MV-4-11 (cell line): ENCODE measurements around the gene ADGRF1.
"Not testable (repeated sequence)": the region's sequence is repeated elsewhere in the genome, so short reads cannot be mapped to it uniquely, and the experiment has no call there.

Experiments used
- DNase-seq: peaks from one replicate; lab custom pipeline; 2025; lab: John Stamatoyannopoulos, UW

Gene ADGRF1

DNA sequence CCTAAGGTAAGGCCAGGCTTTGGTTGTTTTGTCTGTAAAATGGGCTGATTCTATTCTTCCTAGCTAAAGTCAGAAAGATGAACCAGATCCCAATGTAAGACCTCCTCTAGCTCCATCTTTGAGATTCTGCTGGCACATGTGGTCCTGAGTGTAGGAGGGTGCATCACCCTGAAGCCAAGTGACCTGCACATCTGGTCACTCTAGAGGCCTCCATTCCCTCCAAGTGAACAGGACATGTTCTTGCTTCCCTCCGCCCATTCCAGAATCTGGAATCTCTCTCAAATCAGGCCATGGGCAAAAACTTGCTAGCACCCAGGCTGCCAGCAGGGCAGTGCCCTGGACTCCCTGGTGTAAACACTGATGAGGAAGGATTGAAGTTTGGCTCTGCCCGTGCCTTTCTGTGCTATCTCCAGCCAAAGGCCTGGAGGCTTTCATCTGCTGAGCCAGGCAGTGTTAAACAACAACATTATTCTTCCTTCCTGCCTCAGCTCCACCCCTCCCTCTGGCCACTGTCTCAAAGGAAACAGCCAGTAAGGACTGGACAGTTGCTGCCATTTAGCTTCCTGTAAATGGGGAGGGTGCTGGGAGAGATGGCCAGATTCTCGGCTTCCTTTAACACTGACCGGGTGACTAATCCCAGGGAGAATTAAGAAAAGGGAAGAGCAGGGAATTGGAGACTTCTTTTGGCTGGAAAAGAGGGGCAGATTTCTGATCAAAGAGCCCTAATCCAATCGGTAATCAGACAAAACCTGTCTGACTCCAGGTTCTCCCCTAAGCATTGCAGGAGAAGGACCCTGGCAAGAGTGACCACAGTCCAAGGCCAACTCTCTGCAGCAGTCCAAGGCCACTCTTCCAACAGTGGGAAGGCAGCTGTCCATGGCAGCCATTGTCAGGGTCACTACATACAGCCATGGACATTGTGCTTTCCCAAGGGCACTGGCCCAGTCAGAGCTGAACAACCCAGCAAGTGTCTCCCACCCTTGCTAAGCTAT lies 19.5 kb upstream of the ADGRF1 start:
- no peak for DNase-seq

DNA sequence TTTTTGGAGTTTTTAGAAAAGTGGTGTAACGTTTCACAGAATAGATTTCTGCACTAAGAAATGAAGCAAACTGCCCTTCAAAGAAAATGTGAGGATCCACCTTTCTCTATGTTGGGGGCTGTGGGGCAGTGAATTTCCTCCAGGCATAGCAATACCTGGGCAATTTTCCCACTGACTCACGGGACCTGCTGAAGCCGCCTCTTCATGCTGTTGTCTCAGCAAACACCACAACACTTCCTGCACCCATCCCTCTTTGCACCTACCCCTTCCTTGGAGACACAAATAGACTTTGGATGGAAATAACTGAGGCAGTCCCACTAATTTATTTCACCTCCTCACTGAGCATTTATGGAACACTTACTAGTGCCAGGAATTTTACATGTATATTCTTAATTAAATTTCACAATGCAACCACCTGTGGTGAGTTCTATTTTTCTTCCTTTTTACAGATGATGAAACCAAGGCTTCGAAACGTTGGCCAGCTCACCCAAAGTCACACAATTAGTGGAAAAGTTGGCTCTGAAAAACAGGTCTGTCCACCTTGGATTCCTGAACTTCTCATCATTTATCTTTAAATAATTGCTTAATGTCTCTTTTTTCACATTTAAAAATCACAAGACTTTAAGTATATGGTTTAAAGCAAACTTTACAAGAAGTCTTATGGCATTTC lies 17.2 kb upstream of the ADGRF1 start:
- no peak for DNase-seq

DNA sequence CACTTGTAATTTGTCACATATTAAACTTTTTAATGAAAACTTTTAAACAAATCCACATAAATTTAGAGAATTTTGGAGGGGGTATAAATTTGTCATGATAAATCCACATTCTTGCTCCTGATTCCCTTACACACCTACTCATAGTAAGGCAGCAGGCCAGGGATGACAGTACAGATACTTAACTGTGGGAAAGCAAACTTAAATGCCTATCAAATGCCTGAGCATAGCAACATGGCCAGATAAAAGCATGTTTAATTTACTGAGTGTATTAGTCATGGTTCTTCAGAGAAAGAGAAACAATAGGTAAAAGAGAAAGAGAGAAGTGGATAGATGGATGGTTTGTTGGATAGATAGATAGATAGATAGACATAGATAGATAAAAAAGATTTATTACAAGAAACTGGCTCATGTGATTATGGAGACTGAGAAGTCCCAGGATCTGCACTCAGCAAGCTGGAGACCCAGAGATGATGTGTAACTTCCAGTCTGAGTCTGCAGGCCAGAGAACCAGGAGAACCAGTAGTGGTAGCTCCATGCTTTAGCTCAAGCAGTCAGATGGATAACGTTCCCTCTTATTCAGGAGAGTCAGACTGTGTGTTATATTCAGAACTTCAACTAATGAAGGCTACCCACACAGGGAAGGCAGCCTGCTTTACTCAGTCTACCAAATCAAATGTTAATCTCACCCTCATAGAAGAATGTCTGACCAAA lies 15.9 kb upstream of the ADGRF1 start:
- no peak for DNase-seq

DNA sequence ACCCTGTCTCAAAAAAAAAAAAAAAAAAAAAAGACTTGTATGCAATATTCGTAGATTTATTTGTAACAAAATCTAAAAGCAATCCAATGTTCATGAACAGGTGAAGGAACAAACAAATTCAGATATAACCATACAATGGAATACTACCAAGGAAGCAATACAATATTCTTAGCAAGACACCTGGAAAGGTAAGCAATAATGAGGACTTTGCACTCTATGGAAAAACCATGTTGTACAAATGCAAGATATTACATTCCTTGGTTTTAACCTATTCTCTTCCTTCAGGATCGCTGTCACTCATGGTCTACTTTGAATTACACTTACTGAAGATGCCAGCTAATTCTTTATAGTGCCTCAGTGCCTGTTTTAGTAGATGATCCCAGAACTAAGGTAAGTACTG lies 14.7 kb upstream of the ADGRF1 start:
- no peak for DNase-seq

DNA sequence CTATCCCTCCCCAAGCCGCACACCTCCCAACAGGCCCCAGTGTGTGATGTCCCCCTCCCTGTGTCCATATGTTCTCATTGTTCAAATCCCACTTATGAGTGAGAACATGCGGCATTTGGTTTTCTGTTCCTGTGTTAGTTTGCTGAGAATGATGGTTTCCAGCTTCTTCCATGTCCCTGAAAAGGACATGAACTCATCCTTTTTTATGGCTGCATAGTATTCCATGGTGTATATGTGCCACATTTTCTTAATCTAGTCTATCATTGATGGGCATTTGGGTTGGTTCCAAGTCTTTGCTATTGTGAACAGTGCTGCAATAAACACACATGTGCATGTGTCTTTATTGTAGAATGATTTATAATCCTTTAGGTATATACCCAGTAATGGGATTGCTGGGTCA lies 12.2 kb upstream of the ADGRF1 start:
- DNase-seq: not testable (repeated sequence)

DNA sequence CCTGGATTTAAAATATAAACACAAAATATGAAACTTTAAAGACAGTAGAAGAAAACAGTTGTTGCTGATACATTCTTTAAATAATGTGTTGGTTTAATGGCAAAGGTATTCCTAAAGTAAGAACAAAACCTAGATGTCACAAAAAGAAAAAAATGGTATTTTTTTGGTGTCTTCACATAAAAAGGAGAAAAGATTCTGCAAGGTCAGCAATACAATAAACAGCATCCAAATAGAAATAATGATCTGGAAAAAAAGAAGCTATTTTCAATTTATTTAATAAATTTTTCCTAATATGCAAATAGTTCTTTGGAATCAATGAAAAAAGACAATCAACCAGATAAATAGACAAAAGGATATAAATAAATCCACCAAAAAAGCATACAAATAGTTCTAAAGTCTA lies 6.5 kb upstream of the ADGRF1 start:
- DNase-seq: no peak

DNA sequence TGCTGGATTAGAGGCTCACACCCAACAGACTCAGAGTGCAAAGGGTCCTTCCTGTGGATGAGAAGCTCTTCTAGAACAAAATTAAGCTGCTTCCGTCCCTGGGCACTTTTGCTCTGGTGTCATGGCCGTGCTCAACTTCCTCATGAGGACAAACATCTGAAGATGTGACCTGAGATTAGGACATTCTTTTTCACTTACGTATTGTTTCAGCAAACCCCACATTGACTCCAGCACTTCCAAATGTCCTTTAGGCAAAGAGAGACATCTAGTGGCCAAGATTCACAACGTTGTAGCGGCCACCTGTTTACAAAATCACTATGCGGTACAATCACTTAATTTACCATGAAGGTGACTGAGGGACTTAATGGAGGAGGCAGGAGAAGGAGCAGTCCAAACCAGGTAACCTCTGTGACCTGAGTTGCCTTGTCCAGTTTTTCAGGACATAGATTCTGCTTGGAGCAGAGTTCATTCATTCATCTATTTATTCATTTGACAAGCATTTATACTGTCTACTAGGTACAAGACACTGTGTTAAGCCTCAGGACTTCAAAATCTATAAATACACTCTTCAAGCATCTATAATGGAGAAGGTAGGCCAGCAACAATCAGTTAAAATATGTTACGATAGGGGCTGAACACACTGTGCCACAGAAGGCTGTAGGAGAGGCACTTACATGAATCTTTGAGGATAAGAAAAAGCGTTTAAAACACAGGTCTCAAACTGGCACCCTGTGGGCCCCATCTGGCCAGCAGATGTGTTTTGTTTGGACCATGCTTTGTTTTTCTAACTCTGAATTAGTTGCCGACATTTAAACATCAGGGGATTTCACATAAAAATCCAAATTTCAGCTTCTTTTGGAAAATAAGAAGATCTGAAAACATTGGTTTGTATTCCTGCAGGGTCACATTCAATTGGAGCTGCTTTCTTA lies 5.6 kb upstream of the ADGRF1 start:
- peak; percentile 65 for DNase-seq

DNA sequence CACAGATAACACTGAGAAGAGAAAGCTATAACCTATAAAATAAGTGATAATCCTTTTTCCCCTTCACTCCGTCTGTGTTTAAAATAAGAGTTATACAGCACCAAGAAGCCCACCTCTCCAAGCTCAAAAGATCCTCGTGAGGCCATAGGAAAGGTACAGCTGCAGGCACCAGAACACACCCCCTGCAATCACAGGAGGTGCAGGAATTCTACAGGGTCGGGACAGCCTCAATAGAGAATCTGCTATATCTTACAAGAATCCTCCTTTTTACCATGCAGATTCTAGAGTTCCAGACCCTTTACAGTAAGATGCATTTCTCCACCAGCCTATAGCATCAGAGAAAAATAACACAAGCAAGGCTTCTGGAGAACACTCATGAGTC lies 5.0 kb upstream of the ADGRF1 start:
- no peak for DNase-seq

DNA sequence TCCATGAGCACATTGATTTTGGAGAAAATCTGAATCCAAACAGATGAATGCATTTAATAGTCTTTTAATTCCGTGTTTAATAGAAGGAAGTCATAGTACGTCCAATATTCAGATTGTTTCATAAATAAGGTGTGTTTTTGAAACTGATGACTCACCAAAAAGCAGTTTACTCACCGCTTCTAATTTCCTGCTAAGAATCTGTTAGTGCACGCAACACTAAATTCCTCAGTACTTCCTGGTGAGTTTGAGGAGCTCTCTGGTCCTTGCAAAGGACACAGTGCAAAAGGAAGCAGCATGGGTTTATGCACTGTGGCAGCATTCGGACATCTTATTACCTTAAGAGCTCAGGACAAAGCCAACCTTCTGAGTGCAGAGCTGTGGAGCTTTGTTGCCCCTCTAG lies 2.3 kb upstream of the ADGRF1 start:
- no peak for DNase-seq

DNA sequence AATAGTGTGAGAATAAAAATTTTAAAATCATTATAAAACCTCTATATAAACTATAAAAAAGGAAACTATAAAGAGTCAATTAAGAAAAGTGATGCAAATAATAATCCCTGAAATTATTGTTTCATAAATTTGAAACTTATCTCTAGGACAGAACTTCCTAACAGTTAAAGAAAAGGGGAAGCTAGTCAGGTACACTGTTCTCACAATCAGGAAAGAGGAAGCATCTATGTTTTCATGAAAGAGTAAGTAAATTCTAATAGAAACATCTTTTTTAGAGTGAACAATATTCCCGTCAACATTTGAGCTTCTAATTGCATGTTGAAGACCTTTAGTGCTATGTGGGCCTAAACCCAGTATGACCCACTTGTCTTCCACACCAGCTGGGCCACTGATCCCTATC lies 1.2 kb upstream of the ADGRF1 start:
- DNase-seq: peak; percentile 20

DNA sequence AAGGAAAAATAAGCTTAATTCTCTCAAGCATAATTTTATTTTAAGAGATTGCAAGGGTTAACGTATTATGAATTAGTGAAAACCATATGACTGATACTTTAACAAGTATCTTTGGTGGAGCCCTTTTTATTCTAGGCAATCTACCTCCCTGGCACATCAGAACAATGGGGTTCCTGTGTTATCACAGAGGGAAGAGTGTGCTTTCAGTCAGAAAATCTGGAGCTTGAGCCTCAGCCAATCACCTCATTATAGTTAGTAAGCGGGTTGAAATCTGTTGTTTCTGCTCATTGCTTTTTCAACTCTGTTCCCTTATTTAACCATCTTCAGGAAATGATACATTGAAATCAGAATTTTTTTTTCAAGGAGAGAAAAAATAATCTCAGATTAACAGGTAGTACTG lies 391 bp downstream of the ADGRF1 start:
- no peak for DNase-seq

DNA sequence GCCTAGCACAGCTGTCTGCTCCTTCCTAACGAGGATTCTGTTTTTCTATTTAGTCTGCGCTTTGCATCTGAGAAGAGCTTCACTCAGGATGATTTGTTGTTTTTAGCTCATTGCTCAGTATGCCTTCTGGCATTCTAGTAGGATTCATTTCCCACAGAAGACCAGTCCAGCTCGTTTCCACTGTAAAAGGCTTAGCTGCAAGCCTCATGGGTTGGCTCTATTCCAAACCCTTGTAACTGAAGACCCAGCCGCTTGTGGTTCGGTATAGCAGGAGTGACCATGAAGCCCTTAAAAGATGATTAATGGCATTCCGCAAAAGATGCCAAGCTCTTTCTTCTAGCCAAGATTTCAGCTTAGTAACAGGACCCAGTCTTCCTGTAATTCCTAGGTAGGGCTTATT lies 7.2 kb downstream of the ADGRF1 start:
- DNase-seq: no peak

DNA sequence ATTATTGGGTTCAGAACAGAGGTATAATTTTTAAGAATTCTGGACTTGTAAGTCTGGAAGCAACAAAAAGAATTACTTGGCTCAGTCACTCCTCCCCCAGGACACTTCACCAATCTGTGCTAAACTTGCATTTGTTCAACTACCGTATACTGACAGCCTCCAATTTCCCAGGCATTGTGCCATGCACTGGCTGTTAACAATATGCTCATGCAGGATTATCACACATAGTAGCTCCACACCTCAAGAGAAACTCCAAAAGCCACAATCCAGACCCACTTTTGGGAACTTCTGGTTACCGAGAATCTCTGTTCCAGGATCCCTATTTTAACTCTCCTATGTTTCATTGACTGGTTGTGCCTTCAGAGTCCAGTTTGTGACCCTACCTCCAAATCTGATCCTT lies 7.7 kb downstream of the ADGRF1 start:
- DNase-seq: no peak

DNA sequence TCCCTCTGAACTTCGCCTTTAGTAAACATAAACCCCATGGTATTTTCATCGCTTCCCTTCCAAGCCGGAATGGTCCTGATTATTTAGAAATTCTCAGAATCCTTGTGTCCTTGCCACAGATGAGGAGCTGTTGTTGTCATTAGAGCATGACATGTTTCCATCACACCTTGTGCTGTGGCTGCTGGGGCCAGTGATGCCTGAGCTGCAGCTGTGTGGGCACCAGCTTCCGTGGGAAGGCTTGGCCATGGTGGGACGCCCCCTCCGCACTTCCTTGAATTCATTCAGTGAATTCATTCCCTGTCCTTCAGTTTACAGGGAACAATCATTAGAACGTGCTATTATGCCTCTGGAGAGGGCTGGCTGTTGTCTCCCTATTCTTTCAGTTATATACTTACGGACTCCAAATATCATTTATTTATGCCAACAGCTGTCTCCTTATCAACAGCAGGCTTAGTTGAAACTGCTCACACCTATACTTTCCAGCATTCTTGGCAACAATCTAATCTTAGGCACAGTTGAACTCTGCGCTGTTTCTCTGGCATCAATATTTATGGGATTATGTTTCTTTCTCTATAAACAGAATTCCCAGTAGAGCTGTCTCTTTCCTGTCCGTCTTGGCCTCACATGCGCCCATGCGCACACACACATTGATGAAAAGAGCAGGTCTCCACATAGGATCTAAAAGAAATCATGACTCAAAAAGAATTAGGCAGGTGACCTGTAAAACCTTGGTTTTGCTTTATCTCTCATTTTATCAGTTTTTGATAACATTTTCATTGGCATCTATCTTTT lies 9.0 kb downstream of the ADGRF1 start:
- DNase-seq: no peak

DNA sequence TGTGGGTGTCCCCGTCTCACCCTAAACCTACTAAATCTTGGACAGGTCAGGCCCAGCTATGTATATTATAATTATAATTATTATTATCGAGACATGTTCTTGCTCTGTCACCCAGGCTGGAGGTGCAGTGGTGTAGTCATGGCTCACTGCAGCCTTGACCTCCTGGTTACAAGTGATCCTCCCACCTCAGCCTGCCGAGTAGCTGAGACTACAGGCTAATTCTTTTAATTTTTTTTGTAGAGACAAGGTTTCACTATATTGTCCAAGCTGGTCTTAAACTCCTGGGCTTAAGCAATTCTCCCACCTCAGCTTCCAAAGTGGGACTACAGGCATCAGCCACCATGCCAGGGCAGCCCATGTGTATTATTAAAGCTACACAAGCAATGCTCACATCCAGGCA lies 10.5 kb downstream of the ADGRF1 start:
- no peak for DNase-seq

DNA sequence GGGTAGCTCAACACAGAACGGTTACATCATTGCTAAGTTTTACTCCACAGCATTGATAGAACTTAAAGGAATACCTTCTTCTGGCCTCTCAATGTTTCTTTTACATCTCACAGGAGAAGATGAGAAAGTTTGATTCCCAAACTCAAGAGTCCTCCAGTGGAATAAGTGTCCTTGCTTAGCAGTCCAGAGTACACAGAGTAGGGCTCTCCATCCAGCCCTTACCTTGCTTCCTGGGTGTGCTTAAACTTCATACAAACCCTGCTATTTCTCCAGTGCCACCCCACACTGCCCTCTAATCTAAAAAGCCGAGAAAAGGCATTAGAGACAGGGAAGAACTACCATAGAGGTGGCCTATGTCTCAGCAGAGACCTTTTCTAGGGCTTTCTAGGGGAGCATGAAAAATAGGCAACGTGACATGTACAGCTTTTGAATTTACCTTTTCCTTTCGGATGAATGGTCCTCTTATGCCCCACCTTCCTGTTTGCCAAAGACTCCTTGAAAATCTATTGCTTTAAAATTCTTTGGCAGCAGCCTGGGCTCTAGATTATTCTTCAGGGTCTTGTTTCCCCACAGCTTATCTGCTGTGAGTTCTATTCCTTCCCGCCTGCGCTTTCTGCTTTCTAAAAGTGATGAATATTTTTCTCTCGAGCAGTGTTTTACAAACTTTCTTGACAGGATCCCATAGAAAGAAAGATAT lies 12.1 kb downstream of the ADGRF1 start:
- DNase-seq: no peak

DNA sequence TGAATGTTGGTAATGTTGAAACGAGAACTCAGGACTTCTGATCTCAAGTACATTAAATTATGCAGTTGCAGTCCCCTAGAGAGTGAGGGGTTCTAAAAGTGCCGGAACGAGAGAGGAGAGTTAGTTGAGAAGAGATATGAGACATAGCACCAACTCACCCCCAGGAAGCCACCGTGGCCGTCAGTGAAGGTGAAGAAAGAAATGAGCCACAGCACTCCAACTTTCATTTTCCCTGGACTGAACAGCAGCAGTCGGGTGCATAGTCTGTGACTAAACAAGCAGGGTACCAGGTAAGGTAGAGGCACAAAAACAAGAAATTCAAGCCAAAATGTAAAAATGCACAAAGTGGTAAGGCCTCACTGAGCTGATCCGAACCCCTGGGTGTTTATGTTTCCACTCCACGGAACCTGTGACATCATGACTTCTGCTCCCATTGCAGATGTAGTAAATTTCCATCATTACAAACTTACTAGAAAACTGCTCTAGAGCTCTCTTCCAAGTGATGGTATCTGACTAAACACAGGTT lies 13.2 kb downstream of the ADGRF1 start:
- DNase-seq: no peak

DNA sequence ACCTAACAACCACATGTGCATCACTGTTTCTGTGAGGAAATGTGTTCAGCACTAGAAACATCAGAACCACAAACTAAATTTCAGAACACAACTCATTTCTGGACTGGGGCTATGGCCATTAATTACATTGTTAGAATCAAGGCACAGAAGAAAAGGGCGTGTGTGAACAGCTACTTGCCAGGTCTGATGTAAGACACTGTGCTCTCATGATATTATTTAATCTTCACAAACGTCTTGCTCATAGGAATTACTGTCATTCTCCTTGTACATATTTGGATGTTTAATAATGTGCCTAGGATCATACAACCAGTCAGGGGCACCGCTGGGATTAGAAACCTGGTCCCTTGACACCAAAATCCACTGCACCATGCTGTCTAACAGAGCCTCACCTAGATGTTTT lies 14.8 kb downstream of the ADGRF1 start:
- DNase-seq: no peak

DNA sequence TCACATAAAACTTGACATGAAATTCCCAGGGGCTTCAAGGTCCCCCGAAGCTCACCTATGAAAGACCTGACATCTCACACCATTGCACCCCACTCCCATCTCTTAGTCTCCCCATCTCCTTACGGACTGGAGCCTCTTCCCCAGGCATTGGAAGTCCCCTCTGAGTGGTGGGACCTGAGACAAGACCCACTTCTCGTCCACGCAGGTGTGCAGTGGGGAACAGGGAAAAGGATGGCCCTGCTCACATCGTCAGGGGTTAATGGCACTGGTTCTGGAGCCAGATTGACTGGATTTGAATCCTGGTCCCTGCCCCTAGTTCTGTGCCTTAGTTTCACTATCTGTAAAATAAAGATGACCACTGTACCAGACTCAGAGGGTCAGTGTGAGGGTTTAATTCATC lies 15.5 kb downstream of the ADGRF1 start:
- no peak for DNase-seq

DNA sequence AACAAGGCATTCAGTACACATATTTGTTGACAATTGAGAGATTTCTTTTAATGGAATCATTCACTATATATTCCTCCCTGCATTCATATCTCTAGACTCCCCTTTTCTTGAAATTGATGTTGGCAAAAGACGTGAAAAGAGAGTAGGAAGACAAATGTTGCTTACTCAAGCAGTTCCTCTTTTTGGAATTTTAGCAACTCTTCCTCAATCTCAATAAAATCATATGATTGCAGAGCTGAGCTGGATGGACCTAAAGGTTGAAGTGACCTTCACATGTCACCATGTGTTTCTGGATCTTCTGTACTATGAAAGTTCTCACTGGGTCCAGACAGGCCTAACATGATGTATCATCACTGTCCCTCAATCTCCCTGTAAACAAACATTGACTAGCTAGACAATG lies 18.6 kb downstream of the ADGRF1 start:
- DNase-seq: no peak
